DOHH2 (cell line): ENCODE data around the gene MYBPHL.

ENCODE experiments used
- H3F3A ChIP-seq: fragments of 200-600 bp; sonication (generic), shearing (Covaris generic); 2 replicates; pipeline ENCODE4 v1.6.0; 2016; ENCODE audit warnings: antibody characterized with exemption, mild to moderate bottlenecking; ENCODE audit not compliant: control insufficient read depth, insufficient read depth
- H3K27ac ChIP-seq: fragments of 200-600 bp; sonication (generic); 2 replicates; pipeline ENCODE4 v1.5.1; 2014; ENCODE audit warnings: low read depth, mild to moderate bottlenecking, low read length, moderate library complexity
- H3K27me3 ChIP-seq: fragments of 200-600 bp; sonication (generic); 2 replicates; pipeline ENCODE4 v1.6.1; 2014; ENCODE audit warnings: mild to moderate bottlenecking, low read length, mixed read lengths; ENCODE audit not compliant: control insufficient read depth
- H3K36me3 ChIP-seq: fragments of 200-600 bp; sonication (generic); 2 replicates; pipeline ENCODE4 v1.6.1; 2014; ENCODE audit warnings: mild to moderate bottlenecking, low read length, moderate library complexity, mixed read lengths; ENCODE audit not compliant: control insufficient read depth
- H3K4me1 ChIP-seq: fragments of 200-600 bp; sonication (generic); 2 replicates; pipeline ENCODE4 v1.6.1; 2014; ENCODE audit warnings: mild to moderate bottlenecking, low read length, mixed read lengths; ENCODE audit not compliant: control insufficient read depth
- H3K4me2 ChIP-seq: fragments of 200-600 bp; sonication (generic); 2 replicates; pipeline ENCODE4 v1.6.0; 2014; ENCODE audit warnings: mild to moderate bottlenecking, low read length, moderate library complexity
- H3K4me3 ChIP-seq: fragments of 200-600 bp; sonication (generic); 2 replicates; pipeline ENCODE4 v1.5.1; 2014; ENCODE audit warnings: mild to moderate bottlenecking, low read length, mixed read lengths
- H3K79me2 ChIP-seq: fragments of 200-600 bp; sonication (generic); 2 replicates; pipeline ENCODE4 v1.6.1; 2014; ENCODE audit warnings: mild to moderate bottlenecking, low read length, mixed read lengths; ENCODE audit not compliant: control insufficient read depth
- H3K9me2 ChIP-seq: fragments of 200-600 bp; sonication (generic); replicated peaks from 2 replicates; pipeline ENCODE4 v1.6.1; 2014; ENCODE audit warnings: mild to moderate bottlenecking, low read length, mixed read lengths; ENCODE audit not compliant: control insufficient read depth
- H3K9me3 ChIP-seq: fragments of 200-600 bp; sonication (generic); 2 replicates; pipeline ENCODE4 v1.6.1; 2014; ENCODE audit warnings: antibody characterized with exemption, low read length, mixed read lengths; ENCODE audit not compliant: control insufficient read depth, insufficient read depth
- H4K20me1 ChIP-seq: fragments of 200-600 bp; sonication (generic); 2 replicates; pipeline ENCODE4 v1.6.0; 2014; ENCODE audit warnings: low read depth, mild to moderate bottlenecking, antibody characterized with exemption, low read length, moderate library complexity; ENCODE audit not compliant: control insufficient read depth, insufficient read depth
- EZH2phosphoT487 ChIP-seq: fragments of 200-600 bp; sonication (generic); IDR thresholded peaks from 2 replicates; pipeline ENCODE4 v1.6.1; 2017; ENCODE audit warnings: borderline replicate concordance, mild to moderate bottlenecking, antibody characterized with exemption, low read length, moderate library complexity, mixed read lengths
- TF ChIP-seq, protein P1 (sequence below): fragments of 200-600 bp; sonication (generic); IDR thresholded peaks from one replicate; pipeline ENCODE4 v1.5.1; 2014; ENCODE audit warnings: antibody characterized with exemption, mild to moderate bottlenecking, low read depth, low read length; ENCODE audit not compliant: poor library complexity, severe bottlenecking

Gene MYBPHL

DNA sequence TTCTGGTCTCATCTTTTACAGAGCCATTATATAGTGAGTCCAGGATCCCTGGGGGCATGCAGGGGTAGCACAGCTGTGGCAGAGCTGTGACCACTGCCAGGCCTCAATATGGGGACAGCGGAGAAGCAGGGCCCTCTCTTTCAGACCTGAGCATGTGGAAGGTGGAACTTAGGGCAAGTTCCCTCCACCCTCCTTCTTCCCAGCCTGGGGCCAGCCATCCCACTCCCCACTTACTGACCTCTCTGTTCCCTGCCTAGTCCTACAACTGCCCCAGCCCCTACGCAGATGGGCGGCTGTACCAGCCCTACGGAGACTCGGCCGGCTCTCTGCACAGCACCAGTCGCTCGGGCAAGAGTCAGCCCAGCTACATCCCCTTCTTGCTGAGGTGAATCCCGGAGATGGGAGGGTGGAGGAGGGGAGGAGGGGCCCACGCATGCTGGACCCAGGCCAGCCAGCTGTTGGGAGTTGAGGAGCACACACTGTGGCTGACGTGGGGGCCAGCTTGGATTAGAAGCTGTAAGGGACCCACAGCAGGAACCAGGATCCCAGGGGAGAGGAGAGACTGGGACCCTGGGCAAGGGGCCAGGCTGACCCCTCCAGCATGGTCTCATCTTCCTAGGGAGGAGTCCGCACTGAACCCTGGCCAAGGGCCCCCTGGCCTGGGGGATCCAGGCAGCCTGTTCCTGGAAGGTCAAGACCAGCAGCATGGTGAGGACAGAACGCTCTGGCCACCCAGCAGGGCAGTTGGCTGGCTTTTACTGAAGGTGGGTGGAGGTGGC lies 34.6 kb downstream of the MYBPHL start:
- H3K4me3 ChIP-seq = no peak overlapping the region
- H3K4me2 ChIP-seq = no peak overlapping the region
- no peaks in the 10 kb centered on the region for H3K79me2 ChIP-seq
- H3K27ac ChIP-seq = no peak overlapping the region
- no peaks in the 10 kb centered on the region for H3K27me3 ChIP-seq
- no peak for TF ChIP-seq EZH2phosphoT487
- TF ChIP-seq, protein P1, sequence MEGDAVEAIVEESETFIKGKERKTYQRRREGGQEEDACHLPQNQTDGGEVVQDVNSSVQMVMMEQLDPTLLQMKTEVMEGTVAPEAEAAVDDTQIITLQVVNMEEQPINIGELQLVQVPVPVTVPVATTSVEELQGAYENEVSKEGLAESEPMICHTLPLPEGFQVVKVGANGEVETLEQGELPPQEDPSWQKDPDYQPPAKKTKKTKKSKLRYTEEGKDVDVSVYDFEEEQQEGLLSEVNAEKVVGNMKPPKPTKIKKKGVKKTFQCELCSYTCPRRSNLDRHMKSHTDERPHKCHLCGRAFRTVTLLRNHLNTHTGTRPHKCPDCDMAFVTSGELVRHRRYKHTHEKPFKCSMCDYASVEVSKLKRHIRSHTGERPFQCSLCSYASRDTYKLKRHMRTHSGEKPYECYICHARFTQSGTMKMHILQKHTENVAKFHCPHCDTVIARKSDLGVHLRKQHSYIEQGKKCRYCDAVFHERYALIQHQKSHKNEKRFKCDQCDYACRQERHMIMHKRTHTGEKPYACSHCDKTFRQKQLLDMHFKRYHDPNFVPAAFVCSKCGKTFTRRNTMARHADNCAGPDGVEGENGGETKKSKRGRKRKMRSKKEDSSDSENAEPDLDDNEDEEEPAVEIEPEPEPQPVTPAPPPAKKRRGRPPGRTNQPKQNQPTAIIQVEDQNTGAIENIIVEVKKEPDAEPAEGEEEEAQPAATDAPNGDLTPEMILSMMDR = no peak
- no peaks in the 10 kb centered on the region for H4K20me1 ChIP-seq
- peaks cover 7% of the 10 kb centered on the region for H3K4me1 ChIP-seq
- no peaks in the 10 kb centered on the region for H3K9me3 ChIP-seq
- no peaks in the 10 kb centered on the region for H3K36me3 ChIP-seq
- H3K9me2 ChIP-seq = no peaks in the 10 kb centered on the region
- no peaks in the 10 kb centered on the region for H3F3A ChIP-seq

DNA sequence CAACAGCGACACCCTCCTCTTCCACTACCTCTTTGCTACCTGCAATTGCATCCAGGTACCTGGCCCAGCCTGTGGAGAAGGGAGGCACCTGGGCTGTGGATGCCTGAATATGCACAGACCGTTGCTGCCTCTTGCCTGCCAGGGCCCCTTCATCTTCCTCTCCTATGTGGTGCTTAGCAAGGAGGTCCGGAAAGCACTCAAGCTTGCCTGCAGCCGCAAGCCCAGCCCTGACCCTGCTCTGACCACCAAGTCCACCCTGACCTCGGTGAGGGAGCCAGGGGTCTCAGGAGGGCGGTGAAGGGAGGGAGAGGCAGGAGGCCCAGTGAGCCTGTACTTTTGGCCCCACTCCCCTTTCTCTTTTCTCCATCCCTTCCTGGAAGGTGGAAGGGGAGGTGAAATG lies 35.4 kb downstream of the MYBPHL start:
- H3K79me2 ChIP-seq = no peaks in the 10 kb centered on the region
- H3K9me2 ChIP-seq = no peaks in the 10 kb centered on the region
- H3K4me3 ChIP-seq = no peak overlapping the region
- H3K27me3 ChIP-seq = no peaks in the 10 kb centered on the region
- no peaks in the 10 kb centered on the region for H4K20me1 ChIP-seq
- no peaks in the 10 kb centered on the region for H3K36me3 ChIP-seq
- H3F3A ChIP-seq = no peaks in the 10 kb centered on the region
- no peaks in the 10 kb centered on the region for H3K9me3 ChIP-seq
- H3K4me1 ChIP-seq = peaks cover 5% of the 10 kb centered on the region; the same call in 1 of the 2 replicates
- H3K4me2 ChIP-seq = no peak overlapping the region
- H3K27ac ChIP-seq = no peak overlapping the region
- TF ChIP-seq EZH2phosphoT487 = no peak
- TF ChIP-seq, protein P1 = no peak

DNA sequence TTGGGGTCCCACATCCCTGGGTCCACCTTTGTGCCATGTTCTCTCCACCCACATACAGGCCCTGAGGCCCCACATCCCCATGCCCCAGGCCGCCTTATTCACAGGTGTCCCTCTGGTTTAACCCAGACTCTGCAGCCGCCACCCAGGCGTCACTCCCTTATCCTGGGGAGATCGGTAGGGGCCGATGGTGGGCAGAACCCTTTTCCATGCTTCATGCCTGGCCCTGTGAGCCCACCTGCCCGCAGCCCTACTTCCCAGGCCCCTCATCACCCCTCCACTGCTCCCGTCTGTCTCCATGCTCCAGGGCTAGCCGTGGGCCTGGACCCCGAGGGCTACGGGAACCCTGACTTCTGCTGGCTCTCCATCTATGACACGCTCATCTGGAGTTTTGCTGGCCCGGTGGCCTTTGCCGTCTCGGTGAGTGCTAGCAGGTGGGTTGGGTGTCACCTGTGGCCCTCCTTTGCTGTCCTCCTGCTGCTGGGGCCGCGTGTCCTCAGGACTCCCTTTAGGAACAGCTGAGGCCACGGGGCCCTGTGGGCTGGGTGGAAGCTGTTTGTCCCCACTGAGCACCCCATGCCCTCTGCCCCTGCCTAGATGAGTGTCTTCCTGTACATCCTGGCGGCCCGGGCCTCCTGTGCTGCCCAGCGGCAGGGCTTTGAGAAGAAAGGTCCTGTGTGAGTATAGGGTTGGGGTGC lies 36.0 kb downstream of the MYBPHL start:
- Histone ChIP-seq H3K4me2 (no peak overlapping the region), H3K27ac (no peak overlapping the region), H3K79me2 (no peaks in the 10 kb centered on the region), H3K36me3 (no peaks in the 10 kb centered on the region), H3K4me3 (no peak overlapping the region), H3K27me3 (no peaks in the 10 kb centered on the region), H3F3A (no peaks in the 10 kb centered on the region), H4K20me1 (no peaks in the 10 kb centered on the region), H3K9me2 (no peaks in the 10 kb centered on the region), H3K9me3 (no peaks in the 10 kb centered on the region), H3K4me1 (peaks cover 5% of the 10 kb centered on the region; the same call in 1 of the 2 replicates)
- no peak for TF ChIP-seq EZH2phosphoT487
- TF ChIP-seq, protein P1 = no peak
